Stomach (tissue), 9 donors: ENCODE data around the gene DUSP7. TPM values are rescaled to one million over a fixed set of nuclear protein-coding genes. Genes with fewer than 3 reads are reported as not detected.
"Not testable (repeated sequence)": the region's sequence is repeated elsewhere in the genome, so short reads cannot be mapped to it uniquely, and the experiment has no call there.

Source experiments
- DNase-seq, 2 donors: peaks; one replicate each; pipeline versions ENCODE4 v3.0.0 to v3.0.0-alpha.2; 2013 to 2019
- H3K27ac ChIP-seq, 5 donors: fragments of 200-600 bp in 4 of 5; sonication (generic) in 4 of 5; one replicate each; pipeline ENCODE4 v1.5.1; 2013 to 2019; ENCODE audit warnings: mild to moderate bottlenecking in 1 of 5, moderate library complexity in 1 of 5
- H3K27me3 ChIP-seq, 3 donors: fragments of 200-600 bp; sonication (generic); one replicate each; pipeline ENCODE4 v1.5.1; 2017 to 2019; ENCODE audit warnings: mixed run types in 1 of 3
- H3K36me3 ChIP-seq, 4 donors: fragments of 200-600 bp; sonication (generic); 1 replicate in 3 of 4; 2 replicates in 1 of 4; pipeline ENCODE4 v1.5.1; 2016 to 2019
- H3K4me1 ChIP-seq, 4 donors: fragments of 200-600 bp; sonication (generic); one replicate each; pipeline ENCODE4 v1.5.1; 2016 to 2019
- H3K4me3 ChIP-seq, 4 donors: fragments of 200-600 bp; sonication (generic) in 3 of 4; one replicate each; pipeline ENCODE4 v1.5.1; 2016 to 2019; ENCODE audit warnings: mild to moderate bottlenecking in 1 of 4
- H3K9me3 ChIP-seq, 4 donors: fragments of 200-600 bp; sonication (generic); one replicate each; pipeline ENCODE4 v1.5.1; 2016 to 2019
- EP300 ChIP-seq: sonication (generic); formaldehyde crosslinking; IDR thresholded peaks from one replicate; pipeline ENCODE4 v1.6.1; 2017; ENCODE audit warnings: antibody characterized with exemption
- POLR2A ChIP-seq, 4 donors: fragments of 450-650 bp; IDR thresholded peaks; one replicate each; pipeline ENCODE4 v1.6.1; 2016; ENCODE audit warnings: antibody characterized with exemption in 4 of 4, control low read depth in 2 of 4, mild to moderate bottlenecking in 1 of 4, moderate library complexity in 1 of 4
- POLR2AphosphoS5 ChIP-seq, 3 donors: sonication (generic); formaldehyde crosslinking; IDR thresholded peaks; one replicate each; pipeline ENCODE4 v1.6.1; 2016; ENCODE audit warnings: antibody characterized with exemption in 3 of 3
- WGBS, 5 donors: extraction: QIAGEN DNeasy Blood & Tissue Kit in 3 of 5; methylation state at CpG; one replicate each; pipeline versions ENCODE4 v1.1.5 to v1.1.7; 2013 to 2018; 5-methylcytosine and 5-hydroxymethylcytosine counted together
- intact Hi-C: fragments of 100-400 bp; cut with DNase I; formaldehyde crosslinking; loops from one replicate; pipeline ENCODE4 v1.15.1; 2023; ENCODE audit warnings: low total_unique reads
- polyA plus RNA-seq, 3 donors: library from polyadenylated mRNA; stranded (reverse); fragments of 200-250 nt; gene quantifications; one replicate each; pipeline ENCODE4 v1.2.3, GENCODE V29; 2013
- total RNA-seq, 5 donors: library from RNA; depleted of rRNA; stranded (reverse); fragments of >200 nt; gene quantifications; one replicate each; pipeline versions ENCODE4 v1.1.0 to v1.2.3, GENCODE V29; 2014 to 2016
- TF ChIP-seq, protein P1 (sequence below), 7 experiments: fragments of 450-650 bp in 4 of 7; fragments of 200-600 bp in 3 of 7; sonication (generic) in 3 of 7; IDR thresholded peaks; one replicate each; pipeline ENCODE4 v1.5.1; 2016 to 2019; ENCODE audit warnings: antibody characterized with exemption in 7 of 7, control low read depth in 2 of 7, mild to moderate bottlenecking in 1 of 7
- donor health status: healthy with polysubstance abuse.
- donor health status: Bipolar disorder and iron deficiency.
- donor health status: healthy.

DUSP7 gene
- total and polyA plus RNA-seq, 8 donors = 0.58 to 23.7 (median 5.0) TPM

DNA sequence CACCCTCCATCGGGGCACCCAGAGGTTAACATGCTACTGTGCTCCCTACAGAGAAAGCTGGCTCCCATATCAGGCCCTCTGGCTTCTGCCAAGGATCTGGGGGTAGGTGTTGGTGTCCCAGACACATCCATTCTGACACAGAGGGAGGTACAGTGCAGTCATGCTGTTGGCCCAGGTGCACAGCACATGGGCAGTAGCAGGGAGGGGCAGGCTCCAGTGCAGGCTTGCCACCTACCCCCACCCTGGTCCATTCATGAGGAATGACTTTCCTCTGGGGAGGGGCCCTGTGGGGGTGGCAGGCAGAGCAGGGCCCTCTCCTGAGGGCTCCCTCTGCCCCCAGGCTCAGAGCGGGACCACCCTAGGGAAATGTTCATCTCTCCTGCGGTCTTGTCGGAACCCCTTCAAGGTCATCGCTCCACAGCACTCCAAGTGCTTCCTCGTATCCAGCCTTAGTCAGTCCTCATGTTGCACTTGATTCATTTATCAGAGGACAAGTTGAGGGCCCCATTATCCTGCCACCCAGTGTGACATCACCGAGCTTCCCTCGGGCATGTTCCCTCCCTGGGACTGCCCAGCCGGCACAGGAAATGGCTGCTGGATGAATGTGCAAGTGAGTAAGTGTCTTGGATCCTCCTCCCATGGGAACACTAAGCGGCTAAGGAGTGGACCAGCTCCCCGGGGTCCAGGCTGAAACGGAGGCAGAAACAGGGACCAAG is 10.0 kb downstream of the DUSP7 start:
- Histone ChIP-seq H3K36me3 (peaks cover 20 to 33% (median 30%) of the 10 kb centered on the region in 4 donors), H3K27me3 (no peaks in the 10 kb centered on the region), H3K4me3 (no peak overlapping the region), H3K27ac (peak overlapping the region; percentile 51 to 79 (median 77)), H3K9me3 (no peaks in the 10 kb centered on the region), H3K4me1 (peaks cover 37 to 55% (median 44%) of the 10 kb centered on the region in 4 donors)
- WGBS, 5 donors = 67 to 72% (median 72%) methylated on average over 12 of the region's 12 CpGs
- intact Hi-C loops = no loop called here
- no peak for DNase-seq
- TF ChIP-seq, protein P1, sequence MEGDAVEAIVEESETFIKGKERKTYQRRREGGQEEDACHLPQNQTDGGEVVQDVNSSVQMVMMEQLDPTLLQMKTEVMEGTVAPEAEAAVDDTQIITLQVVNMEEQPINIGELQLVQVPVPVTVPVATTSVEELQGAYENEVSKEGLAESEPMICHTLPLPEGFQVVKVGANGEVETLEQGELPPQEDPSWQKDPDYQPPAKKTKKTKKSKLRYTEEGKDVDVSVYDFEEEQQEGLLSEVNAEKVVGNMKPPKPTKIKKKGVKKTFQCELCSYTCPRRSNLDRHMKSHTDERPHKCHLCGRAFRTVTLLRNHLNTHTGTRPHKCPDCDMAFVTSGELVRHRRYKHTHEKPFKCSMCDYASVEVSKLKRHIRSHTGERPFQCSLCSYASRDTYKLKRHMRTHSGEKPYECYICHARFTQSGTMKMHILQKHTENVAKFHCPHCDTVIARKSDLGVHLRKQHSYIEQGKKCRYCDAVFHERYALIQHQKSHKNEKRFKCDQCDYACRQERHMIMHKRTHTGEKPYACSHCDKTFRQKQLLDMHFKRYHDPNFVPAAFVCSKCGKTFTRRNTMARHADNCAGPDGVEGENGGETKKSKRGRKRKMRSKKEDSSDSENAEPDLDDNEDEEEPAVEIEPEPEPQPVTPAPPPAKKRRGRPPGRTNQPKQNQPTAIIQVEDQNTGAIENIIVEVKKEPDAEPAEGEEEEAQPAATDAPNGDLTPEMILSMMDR (IDR thresholded peaks at IDR 0.05) = no peak
- TF ChIP-seq POLR2AphosphoS5 (IDR thresholded peaks at IDR 0.05) = peak in 1 of 3 donors; percentile 44
- TF ChIP-seq EP300 = no peak
- TF ChIP-seq POLR2A (IDR thresholded peaks at IDR 0.05) = no peak

DNA sequence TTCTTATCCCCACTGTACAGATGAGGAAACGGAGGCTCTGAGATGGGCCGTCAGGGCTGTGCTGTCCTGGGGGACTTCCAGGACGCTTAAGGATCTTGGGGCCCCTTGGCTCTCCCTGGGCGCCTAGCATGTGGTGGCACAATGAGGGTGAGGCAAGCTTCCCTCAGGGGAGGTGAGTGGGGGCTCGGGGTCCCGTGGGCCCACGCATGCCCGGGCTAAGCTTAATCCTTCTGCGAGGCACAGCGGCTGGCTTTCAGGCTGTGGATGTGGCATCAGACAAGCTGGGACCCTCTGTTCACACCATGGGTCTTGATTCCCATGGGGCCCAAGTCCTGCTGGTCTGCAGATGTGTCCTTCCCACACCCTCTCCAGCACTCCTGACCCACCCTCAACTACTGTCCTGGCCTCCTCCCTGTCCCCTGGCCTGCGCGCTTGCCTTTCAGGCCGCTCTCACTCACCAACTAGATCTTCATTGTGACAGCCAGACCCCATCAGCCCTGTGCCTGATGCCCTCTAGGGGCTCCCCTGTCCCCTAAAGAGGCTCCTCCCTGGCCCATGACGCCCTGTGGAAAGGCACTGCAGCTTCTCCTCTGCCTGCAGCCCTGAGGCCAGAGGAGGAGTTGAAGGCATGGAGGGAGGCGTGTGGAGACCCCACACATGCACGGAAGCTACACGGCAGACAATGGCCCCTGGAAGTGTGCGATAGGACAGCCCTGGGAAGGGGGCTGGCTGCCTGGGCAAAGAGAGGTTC is 11.3 kb downstream of the DUSP7 start:
- no peak for DNase-seq
- no peaks in the 10 kb centered on the region for H3K27me3 ChIP-seq
- no peak overlapping the region for H3K4me3 ChIP-seq
- H3K4me1 ChIP-seq = peaks cover 36 to 58% (median 44%) of the 10 kb centered on the region in 4 donors
- peaks cover 10 to 20% (median 17%) of the 10 kb centered on the region in 4 donors for H3K36me3 ChIP-seq
- no peaks in the 10 kb centered on the region for H3K9me3 ChIP-seq
- TF ChIP-seq, protein P1 (IDR thresholded peaks at IDR 0.05) = no peak
- no peak for TF ChIP-seq EP300
- no peak for TF ChIP-seq POLR2A (IDR thresholded peaks at IDR 0.05)
- no peak for TF ChIP-seq POLR2AphosphoS5 (IDR thresholded peaks at IDR 0.05)
- 91 to 97% (median 96%) methylated on average over 14 to 18 of the region's 18 CpGs for WGBS, 5 donors
- H3K27ac ChIP-seq = peak overlapping the region in 1 of 5 donors; percentile 22
- intact Hi-C loops = no loop called here

DNA sequence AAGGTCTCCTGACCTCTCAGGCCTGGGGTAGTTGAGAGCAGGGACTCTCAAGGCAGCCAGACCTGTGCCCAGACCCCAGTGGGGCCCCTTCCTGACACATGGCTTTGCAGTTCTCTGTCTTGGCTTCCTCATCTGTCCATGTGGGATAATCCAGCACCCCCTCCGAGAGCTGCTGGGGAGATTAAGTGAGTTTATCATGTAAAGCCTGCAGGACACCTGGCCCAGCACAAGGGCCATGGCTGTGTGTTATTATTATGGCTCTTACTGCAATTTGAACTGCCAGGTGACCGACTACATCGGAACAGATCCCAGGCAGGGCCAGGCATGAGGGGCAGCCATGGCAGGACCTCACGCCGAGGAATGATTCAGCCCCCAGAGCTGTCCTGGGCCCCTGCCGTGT is 12.6 kb downstream of the DUSP7 start:
- peaks cover 34 to 55% (median 43%) of the 10 kb centered on the region in 4 donors for H3K4me1 ChIP-seq
- TF ChIP-seq POLR2A (IDR thresholded peaks at IDR 0.05) (no peak), EP300 (no peak), POLR2AphosphoS5 (IDR thresholded peaks at IDR 0.05) (no peak)
- TF ChIP-seq, protein P1 (IDR thresholded peaks at IDR 0.05) = no peak
- H3K4me3 ChIP-seq = no peak overlapping the region
- WGBS, 5 donors = 38 to 65% (median 53%) methylated on average over 6 of the region's 6 CpGs
- no peaks in the 10 kb centered on the region for H3K9me3 ChIP-seq
- intact Hi-C loops = no loop called here
- no peaks in the 10 kb centered on the region for H3K27me3 ChIP-seq
- H3K27ac ChIP-seq = peak overlapping the region in 2 of 5 donors; percentile 2 to 59
- H3K36me3 ChIP-seq = peaks cover 0 to 8% (median 4%) of the 10 kb centered on the region in 4 donors
- no peak for DNase-seq

DNA sequence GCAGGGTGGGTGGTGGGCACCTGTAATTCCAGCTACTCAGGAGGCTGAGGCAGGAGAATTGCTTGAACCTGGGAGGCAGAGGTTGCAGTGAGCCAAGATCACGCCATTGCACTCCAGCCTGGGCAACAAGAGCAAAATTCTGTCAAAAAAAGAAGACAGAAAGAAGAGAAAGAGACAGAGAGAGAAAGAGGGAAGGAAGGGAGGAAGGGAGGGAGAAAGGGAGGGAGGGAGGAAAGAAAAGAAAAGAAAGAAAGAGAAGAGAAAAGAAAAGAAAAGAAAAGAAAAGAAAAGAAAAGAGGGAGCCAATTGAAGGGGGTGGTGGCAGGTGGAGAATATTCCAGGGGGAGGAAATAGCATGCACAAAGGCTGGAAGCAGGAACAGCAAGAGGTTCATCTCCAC is 13.3 kb downstream of the DUSP7 start:
- intact Hi-C loops, H3K36me3 ChIP-seq, H3K9me3 ChIP-seq, DNase-seq, H3K27ac ChIP-seq, H3K27me3 ChIP-seq, H3K4me3 ChIP-seq: not testable (repeated sequence)
- WGBS, 5 donors = 82 to 97% (median 95%) methylated on average over 1 of the region's 1 CpG
- peaks cover 33 to 49% (median 38%) of the 10 kb centered on the region in 4 donors for H3K4me1 ChIP-seq
